ENCODE results near the gene GREM2.

DNA sequence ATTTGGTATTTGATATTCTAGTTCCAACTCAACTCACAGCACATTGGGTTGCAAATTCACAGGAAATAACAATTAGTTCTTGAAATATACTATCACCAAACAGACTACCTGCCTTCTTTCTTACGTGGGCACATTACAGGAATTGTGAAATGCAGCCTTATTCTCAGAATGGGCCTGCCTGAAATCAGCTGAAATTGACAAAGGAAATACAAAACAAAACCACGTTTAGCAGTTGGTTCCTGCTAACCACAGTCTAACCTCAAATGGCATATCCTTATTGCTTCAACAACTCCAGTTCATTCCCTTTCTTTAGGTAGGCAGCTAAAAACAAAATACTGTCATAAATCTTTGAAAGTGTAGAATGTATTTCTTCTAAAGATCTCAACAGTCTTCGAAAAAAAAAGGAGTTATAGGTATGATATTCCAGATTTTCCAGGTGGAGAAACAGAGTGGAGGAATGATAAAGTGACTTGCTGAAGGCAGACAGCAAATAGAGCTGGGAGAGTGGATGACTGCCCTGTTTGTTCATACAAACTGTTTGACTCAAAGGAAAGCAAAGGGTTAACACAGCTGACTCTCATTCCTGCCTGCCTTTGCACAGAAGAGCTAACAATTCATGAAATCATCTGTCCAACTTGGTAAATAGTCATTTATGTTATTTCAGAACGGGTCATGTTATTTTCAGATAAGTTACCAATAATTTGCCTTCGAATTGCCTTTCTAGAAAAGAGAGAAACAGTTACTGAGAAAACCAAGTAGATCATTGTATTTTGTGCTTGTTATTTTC, 1.6 kb upstream of the GREM2 start:
- TF ChIP-seq, protein P1, sequence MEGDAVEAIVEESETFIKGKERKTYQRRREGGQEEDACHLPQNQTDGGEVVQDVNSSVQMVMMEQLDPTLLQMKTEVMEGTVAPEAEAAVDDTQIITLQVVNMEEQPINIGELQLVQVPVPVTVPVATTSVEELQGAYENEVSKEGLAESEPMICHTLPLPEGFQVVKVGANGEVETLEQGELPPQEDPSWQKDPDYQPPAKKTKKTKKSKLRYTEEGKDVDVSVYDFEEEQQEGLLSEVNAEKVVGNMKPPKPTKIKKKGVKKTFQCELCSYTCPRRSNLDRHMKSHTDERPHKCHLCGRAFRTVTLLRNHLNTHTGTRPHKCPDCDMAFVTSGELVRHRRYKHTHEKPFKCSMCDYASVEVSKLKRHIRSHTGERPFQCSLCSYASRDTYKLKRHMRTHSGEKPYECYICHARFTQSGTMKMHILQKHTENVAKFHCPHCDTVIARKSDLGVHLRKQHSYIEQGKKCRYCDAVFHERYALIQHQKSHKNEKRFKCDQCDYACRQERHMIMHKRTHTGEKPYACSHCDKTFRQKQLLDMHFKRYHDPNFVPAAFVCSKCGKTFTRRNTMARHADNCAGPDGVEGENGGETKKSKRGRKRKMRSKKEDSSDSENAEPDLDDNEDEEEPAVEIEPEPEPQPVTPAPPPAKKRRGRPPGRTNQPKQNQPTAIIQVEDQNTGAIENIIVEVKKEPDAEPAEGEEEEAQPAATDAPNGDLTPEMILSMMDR (IDR thresholded peaks at IDR 0.05; ENCODE audit: poor library complexity, severe bottlenecking) = no peak
- TF ChIP-seq POLR2AphosphoS5 (IDR thresholded peaks at IDR 0.05) (no peak), EP300 (conservative IDR thresholded peaks at IDR 0.05; ENCODE audit: poor library complexity, severe bottlenecking) (no peak), MXI1 (conservative IDR thresholded peaks at IDR 0.05; ENCODE audit: poor library complexity, severe bottlenecking) (no peak)
